Medulla oblongata (tissue), 1 donor: ENCODE measurements around the gene ADARB2.
"Not testable (repeated sequence)": the region's sequence is repeated elsewhere in the genome, so short reads cannot be mapped to it uniquely, and the experiment has no call there.

Source experiments
- DNase-seq: peaks from one replicate; pipeline ENCODE4 v3.0.0-alpha.2; 2015; ENCODE audit errors: extremely low spot score

ADARB2 gene

GRCh38 chr10:1737222-1738061 is at the start of gene ADARB2:
TSS of gene ADARB2 (minus strand) at chr10:1737525.
- DNase-seq, result peak; percentile 65

GRCh38 chr10:1785835-1786234 is 48.5 kb upstream of the ADARB2 start:
- no peak for DNase-seq

- no peak for DNase-seq
These were observed 45.5 kb upstream of the ADARB2 start for GRCh38 chr10:1782841-1783240.

GRCh38 chr10:1779796-1780195 is 42.5 kb upstream of the ADARB2 start:
- DNase-seq, result no peak

GRCh38 chr10:1778375-1778969 is 41.1 kb upstream of the ADARB2 start:
- DNase-seq, result no peak

- no peak for DNase-seq
These were observed 38.9 kb upstream of the ADARB2 start for GRCh38 chr10:1776127-1776662.

GRCh38 chr10:1774796-1775195 is 37.5 kb upstream of the ADARB2 start:
- no peak for DNase-seq

GRCh38 chr10:1773204-1773603 is 35.9 kb upstream of the ADARB2 start:
- not testable (repeated sequence) for DNase-seq

- no peak for DNase-seq
These were observed 28.7 kb upstream of the ADARB2 start for GRCh38 chr10:1766049-1766448.

GRCh38 chr10:1762076-1762475 is 24.8 kb upstream of the ADARB2 start:
- DNase-seq, result no peak

- DNase-seq, result peak; percentile 87
These were observed 17.3 kb upstream of the ADARB2 start for GRCh38 chr10:1754506-1755153.

GRCh38 chr10:1752153-1752552 is 14.8 kb upstream of the ADARB2 start:
- DNase-seq, result no peak

- no peak for DNase-seq
These were observed 10.3 kb upstream of the ADARB2 start for GRCh38 chr10:1747590-1748157.

- no peak for DNase-seq
These were observed 9.5 kb upstream of the ADARB2 start for GRCh38 chr10:1746796-1747195.

- DNase-seq, result no peak
These were observed 8.6 kb upstream of the ADARB2 start for GRCh38 chr10:1745780-1746456.

GRCh38 chr10:1744524-1744923 is 7.2 kb upstream of the ADARB2 start:
- no peak for DNase-seq

GRCh38 chr10:1743141-1743540 is 5.8 kb upstream of the ADARB2 start:
- no peak for DNase-seq

GRCh38 chr10:1741450-1741849 is 4.1 kb upstream of the ADARB2 start:
- no peak for DNase-seq

- peak; percentile 38 for DNase-seq
These were observed 2.4 kb upstream of the ADARB2 start for GRCh38 chr10:1739751-1740150.

- DNase-seq, result no peak
These were observed 1.6 kb upstream of the ADARB2 start for GRCh38 chr10:1738950-1739349.

GRCh38 chr10:1736972-1737221 is 428 bp downstream of the ADARB2 start:
- DNase-seq, result no peak
